ENCODE data around the gene DALRD3.
A peak's percentile ranks its signal among the peaks of the same experiment; 100 is the strongest.

The DALRD3 gene

GRCh38 chr3:49007068-49007770, 11.2 kb downstream of the DALRD3 start, which contains the start of gene WDR6:
Gene WDR6 (plus strand): TSS chr3:49007391. CDS start chr3:49007432, 41 bp downstream.
- Histone ChIP-seq H3K9ac (ENCODE audit: low read length) (peak within 1 kb of the TSS; percentile 95), H3K27me3 (ENCODE audit: low read depth, low read length) (no peaks in the 10 kb centered on the region), H3K4me2 (ENCODE audit: low read length) (peak within 1 kb of the TSS; percentile 91), H3K79me2 (ENCODE audit: low read length) (peaks cover 48% of the 10 kb centered on the region), H3K36me3 (replicated peaks; ENCODE audit: low read depth, low read length) (peaks cover 12% of the 10 kb centered on the region), H3K9me3 (ENCODE audit: insufficient read depth, low read length) (no peaks in the 10 kb centered on the region), H3K4me1 (ENCODE audit: low read length) (peaks cover 14% of the 10 kb centered on the region), H4K20me1 (ENCODE audit: insufficient read depth, low read length) (peaks cover 28% of the 10 kb centered on the region), H3K27ac (ENCODE audit: low read length) (peak within 1 kb of the TSS; percentile 79), H2AFZ (ENCODE audit: low read depth, low read length) (no peak within 1 kb of the TSS; the same call in 1 of the 2 replicates), H3K4me3 (ENCODE audit: low read length) (peak within 1 kb of the TSS; percentile 84)
- peak; percentile 63 for TF ChIP-seq CTCF (IDR thresholded peaks at IDR 0.05; ENCODE audit: low read depth, low read length)
- no peak for TF ChIP-seq EZH2phosphoT487 (IDR thresholded peaks at IDR 0.05; ENCODE audit: low read depth)

- peaks cover 41% of the 10 kb centered on the region for H3K79me2 ChIP-seq (ENCODE audit: low read length)
- H3K4me2 ChIP-seq (ENCODE audit: low read length) = peak overlapping the region; percentile 89
- no peaks in the 10 kb centered on the region for H3K9me3 ChIP-seq (ENCODE audit: insufficient read depth, low read length)
- peak overlapping the region; percentile 84 for H3K4me3 ChIP-seq (ENCODE audit: low read length)
- no peak overlapping the region; the same call in 1 of the 2 replicates for H2AFZ ChIP-seq (ENCODE audit: low read depth, low read length)
- peak overlapping the region; percentile 95 for H3K9ac ChIP-seq (ENCODE audit: low read length)
- TF ChIP-seq CTCF (IDR thresholded peaks at IDR 0.05; ENCODE audit: low read depth, low read length) (no peak), EZH2phosphoT487 (IDR thresholded peaks at IDR 0.05; ENCODE audit: low read depth) (no peak)
- peaks cover 5% of the 10 kb centered on the region for H3K36me3 ChIP-seq (replicated peaks; ENCODE audit: low read depth, low read length)
- H3K27ac ChIP-seq (ENCODE audit: low read length) = peak overlapping the region; percentile 30
- peaks cover 14% of the 10 kb centered on the region for H3K4me1 ChIP-seq (ENCODE audit: low read length)
- peaks cover 21% of the 10 kb centered on the region for H4K20me1 ChIP-seq (ENCODE audit: insufficient read depth, low read length)
- H3K27me3 ChIP-seq (ENCODE audit: low read depth, low read length) = no peaks in the 10 kb centered on the region
Observed at GRCh38 chr3:49006408-49007067, 11.8 kb downstream of the DALRD3 start.

- Histone ChIP-seq H3K79me2 (ENCODE audit: low read length) (peaks cover 35% of the 10 kb centered on the region), H3K4me2 (ENCODE audit: low read length) (peak overlapping the region; percentile 89), H3K9ac (ENCODE audit: low read length) (peak overlapping the region; percentile 95; the same call in 1 of the 2 replicates), H3K36me3 (replicated peaks; ENCODE audit: low read depth, low read length) (peaks cover 3% of the 10 kb centered on the region), H3K27me3 (ENCODE audit: low read depth, low read length) (no peaks in the 10 kb centered on the region), H2AFZ (ENCODE audit: low read depth, low read length) (no peak overlapping the region), H3K4me1 (ENCODE audit: low read length) (peaks cover 14% of the 10 kb centered on the region), H3K27ac (ENCODE audit: low read length) (no peak overlapping the region), H4K20me1 (ENCODE audit: insufficient read depth, low read length) (peaks cover 17% of the 10 kb centered on the region), H3K4me3 (ENCODE audit: low read length) (peak overlapping the region; percentile 84), H3K9me3 (ENCODE audit: insufficient read depth, low read length) (no peaks in the 10 kb centered on the region)
- TF ChIP-seq EZH2phosphoT487 (IDR thresholded peaks at IDR 0.05; ENCODE audit: low read depth) = no peak
Observed at GRCh38 chr3:49005998-49006397, 12.4 kb downstream of the DALRD3 start.

GRCh38 chr3:49005303-49005680, 13.1 kb downstream of the DALRD3 start:
- Histone ChIP-seq H4K20me1 (ENCODE audit: insufficient read depth, low read length) (peaks cover 17% of the 10 kb centered on the region), H3K9ac (ENCODE audit: low read length) (no peak overlapping the region)

More at GRCh38 chr3:49005303-49005680, 13.1 kb downstream of the DALRD3 start:
- Histone ChIP-seq H2AFZ (ENCODE audit: low read depth, low read length) (no peak overlapping the region), H3K4me3 (ENCODE audit: low read length) (no peak overlapping the region), H3K4me1 (ENCODE audit: low read length) (peaks cover 14% of the 10 kb centered on the region), H3K9me3 (ENCODE audit: insufficient read depth, low read length) (no peaks in the 10 kb centered on the region), H3K27ac (ENCODE audit: low read length) (no peak overlapping the region), H3K36me3 (replicated peaks; ENCODE audit: low read depth, low read length) (peaks cover 3% of the 10 kb centered on the region), H3K27me3 (ENCODE audit: low read depth, low read length) (no peaks in the 10 kb centered on the region), H3K79me2 (ENCODE audit: low read length) (peaks cover 31% of the 10 kb centered on the region), H3K4me2 (ENCODE audit: low read length) (no peak overlapping the region)
- TF ChIP-seq CTCF (IDR thresholded peaks at IDR 0.05; ENCODE audit: low read depth, low read length) (no peak), EZH2phosphoT487 (IDR thresholded peaks at IDR 0.05; ENCODE audit: low read depth) (no peak)

All from OCI-LY3 (cell line).